SJCRH30 (cell line): ENCODE results near the gene IFFO2. TPM values are rescaled to one million over a fixed set of nuclear protein-coding genes. Genes with fewer than 3 reads are reported as not detected.

Experiments used
- DNase-seq, 2 experiments: peaks; one replicate each; pipeline ENCODE4 v3.0.0-alpha.2; 2015 to 2020
- H3K27ac ChIP-seq: fragments of 250-450 bp; sonication (Bioruptor Pico); 2 replicates; pipeline ENCODE4 v1.5.1; 2020; ENCODE audit warnings: mild to moderate bottlenecking, moderate library complexity
- H3K27me3 ChIP-seq: fragments of 250-450 bp; sonication (Bioruptor Pico); 2 replicates; pipeline ENCODE4 v1.5.1; 2020; ENCODE audit warnings: mild to moderate bottlenecking, moderate library complexity
- H3K36me3 ChIP-seq: fragments of 250-450 bp; sonication (Bioruptor Pico); 2 replicates; pipeline ENCODE4 v1.5.1; 2020; ENCODE audit warnings: mild to moderate bottlenecking, moderate library complexity
- H3K4me1 ChIP-seq: fragments of 250-450 bp; sonication (Bioruptor Pico); 2 replicates; pipeline ENCODE4 v1.5.1; 2020; ENCODE audit warnings: mild to moderate bottlenecking, moderate library complexity
- H3K4me3 ChIP-seq: fragments of 250-450 bp; sonication (Bioruptor Pico); 2 replicates; pipeline ENCODE4 v1.5.1; 2020; ENCODE audit warnings: mild to moderate bottlenecking, moderate library complexity
- H3K9me3 ChIP-seq: fragments of 250-450 bp; sonication (Bioruptor Pico); replicated peaks from 2 replicates; pipeline ENCODE4 v1.5.1; 2020; ENCODE audit warnings: mild to moderate bottlenecking, moderate library complexity
- total RNA-seq: library from RNA; depleted of rRNA; stranded (reverse); fragments of >200 nt; shearing (Covaris generic); gene quantifications from 2 replicates; pipeline ENCODE4 v1.2.3, GENCODE V29; 2014

IFFO2 gene
- total RNA-seq, 1 experiment from 2014 or later = 5.9 TPM

- H3K27me3 ChIP-seq = peaks cover 3% of the 10 kb centered on the region; the same call in 1 of the 2 replicates
- no peaks in the 10 kb centered on the region for H3K9me3 ChIP-seq
- no peak for DNase-seq
- H3K4me3 ChIP-seq = no peak overlapping the region
- no peaks in the 10 kb centered on the region for H3K36me3 ChIP-seq
- peaks cover 54% of the 10 kb centered on the region for H3K4me1 ChIP-seq
- no peak overlapping the region for H3K27ac ChIP-seq
These were observed 28.7 kb downstream of the IFFO2 start for GRCh38 chr1:18927654-18928272.

DNA sequence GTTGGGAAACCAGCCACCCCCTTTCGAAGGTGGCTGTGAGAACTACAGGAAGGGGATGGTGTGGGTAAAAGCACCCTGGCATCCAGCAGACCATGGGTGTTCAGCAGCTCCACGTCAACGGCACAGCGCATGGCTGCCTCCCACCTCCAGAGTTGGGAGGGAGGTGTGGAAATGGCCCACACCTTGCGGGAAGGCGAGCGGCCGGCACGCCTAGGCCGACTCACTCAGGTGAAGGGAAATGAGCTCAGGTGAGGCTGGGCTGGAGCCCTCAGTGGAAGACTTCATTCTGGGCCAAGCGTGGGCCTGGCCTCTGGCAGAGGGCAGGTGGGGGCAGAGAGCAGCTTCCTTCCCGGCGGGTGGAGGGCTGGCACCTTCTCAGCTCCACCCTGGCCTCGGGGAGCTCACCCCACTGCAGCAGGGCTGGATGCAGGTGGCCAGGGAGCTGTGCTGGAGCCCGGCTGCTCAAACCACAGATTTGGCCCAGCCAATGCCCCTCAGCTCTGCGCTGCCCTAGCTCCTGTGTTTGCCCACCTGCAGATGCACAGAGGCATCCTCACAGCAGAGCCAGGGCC, 29.3 kb downstream of the IFFO2 start:
- H3K36me3 ChIP-seq = no peaks in the 10 kb centered on the region
- H3K27me3 ChIP-seq = peaks cover 3% of the 10 kb centered on the region; the same call in 1 of the 2 replicates
- H3K4me1 ChIP-seq = peaks cover 58% of the 10 kb centered on the region
- DNase-seq = no peak
- no peaks in the 10 kb centered on the region for H3K9me3 ChIP-seq
- no peak overlapping the region for H3K4me3 ChIP-seq
- H3K27ac ChIP-seq = peak overlapping the region; percentile 20; the same call in 1 of the 2 replicates

- H3K36me3 ChIP-seq = no peaks in the 10 kb centered on the region
- peaks cover 3% of the 10 kb centered on the region; the same call in 1 of the 2 replicates for H3K27me3 ChIP-seq
- no peak overlapping the region for H3K4me3 ChIP-seq
- no peaks in the 10 kb centered on the region for H3K9me3 ChIP-seq
- peak overlapping the region; percentile 23; the same call in 1 of the 2 replicates for H3K27ac ChIP-seq
- peak; percentile 75 for DNase-seq
- peaks cover 64% of the 10 kb centered on the region for H3K4me1 ChIP-seq
These were observed 30.0 kb downstream of the IFFO2 start for GRCh38 chr1:18926315-18927081.

DNA sequence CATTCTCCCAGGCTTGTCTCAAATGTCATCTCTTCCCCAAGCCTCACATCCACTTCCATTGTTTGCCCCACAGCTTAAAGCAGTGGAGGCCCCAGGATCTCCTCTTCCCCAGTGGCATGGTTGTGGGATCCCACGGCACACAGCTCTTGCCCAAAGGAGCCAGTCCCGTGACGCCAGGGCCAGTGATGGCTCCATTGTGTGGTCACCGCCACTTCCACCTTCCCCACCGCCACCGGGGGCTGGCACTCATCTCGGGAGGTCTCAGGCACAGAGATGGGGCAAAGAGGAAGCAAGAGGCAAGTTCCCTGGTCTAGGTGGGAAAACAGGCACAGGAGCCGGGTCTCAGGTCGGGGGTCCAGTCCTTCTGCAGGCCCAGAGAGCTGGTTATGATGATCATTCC, 31.2 kb downstream of the IFFO2 start:
- H3K4me1 ChIP-seq = peaks cover 64% of the 10 kb centered on the region
- H3K27me3 ChIP-seq = peaks cover under 1% of the 10 kb centered on the region; the same call in 1 of the 2 replicates
- no peak for DNase-seq
- no peaks in the 10 kb centered on the region for H3K9me3 ChIP-seq
- no peaks in the 10 kb centered on the region for H3K36me3 ChIP-seq
- no peak overlapping the region for H3K27ac ChIP-seq
- no peak overlapping the region for H3K4me3 ChIP-seq

- Histone ChIP-seq H3K36me3 (no peaks in the 10 kb centered on the region), H3K4me3 (no peak overlapping the region), H3K4me1 (peaks cover 55% of the 10 kb centered on the region), H3K27ac (0 out of 2 replicates have a peak overlapping the region, but pooled peaks have one; percentile 1), H3K27me3 (no peaks in the 10 kb centered on the region), H3K9me3 (no peaks in the 10 kb centered on the region)
- peak; percentile 43 to 66 for DNase-seq
These were observed 32.2 kb downstream of the IFFO2 start for GRCh38 chr1:18924221-18924691.

DNA sequence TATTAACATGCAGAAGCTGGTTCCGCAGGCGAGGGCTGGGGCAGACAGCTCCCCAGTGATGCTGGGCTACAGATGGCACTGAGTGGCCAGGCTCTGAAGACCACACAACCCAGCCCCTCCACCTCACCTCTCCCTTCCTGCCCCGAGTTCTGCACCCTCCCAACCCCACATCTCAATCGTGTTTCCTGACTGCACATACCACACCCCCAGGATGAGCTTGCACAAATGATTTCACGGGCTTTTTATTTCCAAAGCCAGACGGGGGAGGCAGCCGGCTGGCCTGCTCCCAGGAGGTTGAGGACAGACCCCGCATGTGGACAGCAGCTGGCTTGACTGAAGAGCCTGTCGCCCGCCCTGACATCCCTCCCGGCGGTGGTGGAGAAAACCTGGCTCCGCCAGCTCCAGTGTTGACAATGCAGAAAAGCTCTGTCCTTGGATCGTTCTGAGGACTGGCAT, 32.7 kb downstream of the IFFO2 start:
- no peaks in the 10 kb centered on the region for H3K27me3 ChIP-seq
- peak; percentile 77 to 80 for DNase-seq
- no peak overlapping the region for H3K4me3 ChIP-seq
- no peaks in the 10 kb centered on the region for H3K9me3 ChIP-seq
- H3K27ac ChIP-seq = 0 out of 2 replicates have a peak overlapping the region, but pooled peaks have one; percentile 1
- peaks cover 52% of the 10 kb centered on the region for H3K4me1 ChIP-seq
- no peaks in the 10 kb centered on the region for H3K36me3 ChIP-seq

GRCh38 chr1:18922848-18923755, 33.4 kb downstream of the IFFO2 start:
- peak; percentile 49 to 61 for DNase-seq
- H3K27ac ChIP-seq = peak overlapping the region; percentile 28
- H3K4me1 ChIP-seq = peaks cover 52% of the 10 kb centered on the region
- H3K9me3 ChIP-seq = no peaks in the 10 kb centered on the region
- H3K36me3 ChIP-seq = no peaks in the 10 kb centered on the region
- no peak overlapping the region for H3K4me3 ChIP-seq
- H3K27me3 ChIP-seq = no peaks in the 10 kb centered on the region

GRCh38 chr1:18922319-18922726, 34.2 kb downstream of the IFFO2 start:
- DNase-seq = peak; percentile 86 to 90
- H3K4me3 ChIP-seq = no peak overlapping the region
- H3K9me3 ChIP-seq = no peaks in the 10 kb centered on the region
- peaks cover 45% of the 10 kb centered on the region for H3K4me1 ChIP-seq
- no peaks in the 10 kb centered on the region for H3K36me3 ChIP-seq
- H3K27me3 ChIP-seq = no peaks in the 10 kb centered on the region
- H3K27ac ChIP-seq = peak overlapping the region; percentile 28

GRCh38 chr1:18921516-18922251, 34.8 kb downstream of the IFFO2 start:
- no peak overlapping the region for H3K4me3 ChIP-seq
- peaks cover 39% of the 10 kb centered on the region for H3K4me1 ChIP-seq
- H3K9me3 ChIP-seq = no peaks in the 10 kb centered on the region
- no peaks in the 10 kb centered on the region for H3K27me3 ChIP-seq
- H3K27ac ChIP-seq = no peak overlapping the region
- no peaks in the 10 kb centered on the region for H3K36me3 ChIP-seq
- no peak for DNase-seq

GRCh38 chr1:18920931-18921330, 35.5 kb downstream of the IFFO2 start:
- Histone ChIP-seq H3K27ac (no peak overlapping the region), H3K27me3 (no peaks in the 10 kb centered on the region), H3K4me3 (no peak overlapping the region), H3K9me3 (no peaks in the 10 kb centered on the region), H3K36me3 (no peaks in the 10 kb centered on the region), H3K4me1 (peaks cover 32% of the 10 kb centered on the region)
- no peak for DNase-seq

DNA sequence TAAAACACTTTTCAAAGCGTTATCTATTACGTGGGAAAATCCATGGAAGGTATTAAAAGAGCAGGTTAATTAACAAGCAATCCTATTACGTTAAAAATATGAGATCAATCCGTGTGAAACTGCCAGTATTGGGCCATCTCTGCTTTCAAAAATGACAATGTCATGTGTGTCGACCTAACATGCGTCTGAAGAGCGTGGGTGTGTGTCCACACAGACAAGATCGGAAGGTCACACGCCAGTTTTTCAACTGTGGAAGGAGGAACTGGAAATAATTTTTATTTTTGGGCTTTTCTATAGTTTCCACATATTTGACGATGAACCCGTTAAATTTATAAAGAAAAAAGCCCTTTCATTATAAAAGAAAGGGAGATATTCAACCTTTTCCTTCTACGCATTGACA, 36.5 kb downstream of the IFFO2 start:
- Histone ChIP-seq H3K4me3 (no peak overlapping the region), H3K27ac (no peak overlapping the region), H3K9me3 (no peaks in the 10 kb centered on the region), H3K27me3 (no peaks in the 10 kb centered on the region), H3K36me3 (no peaks in the 10 kb centered on the region), H3K4me1 (peaks cover 32% of the 10 kb centered on the region)
- no peak for DNase-seq

- H3K27me3 ChIP-seq = no peaks in the 10 kb centered on the region
- no peak overlapping the region for H3K27ac ChIP-seq
- H3K4me1 ChIP-seq = peaks cover 26% of the 10 kb centered on the region
- no peaks in the 10 kb centered on the region for H3K36me3 ChIP-seq
- H3K9me3 ChIP-seq = no peaks in the 10 kb centered on the region
- DNase-seq = no peak
- no peak overlapping the region for H3K4me3 ChIP-seq
These were observed 37.1 kb downstream of the IFFO2 start for GRCh38 chr1:18919197-18919905.

- Histone ChIP-seq H3K36me3 (no peaks in the 10 kb centered on the region), H3K27me3 (no peaks in the 10 kb centered on the region), H3K27ac (no peak overlapping the region), H3K4me1 (peaks cover 17% of the 10 kb centered on the region), H3K9me3 (no peaks in the 10 kb centered on the region), H3K4me3 (no peak overlapping the region)
- no peak for DNase-seq
These were observed 38.1 kb downstream of the IFFO2 start for GRCh38 chr1:18918417-18918816.
